ENCODE measurements around the gene FGF3.
"Not testable (repeated sequence)": the region's sequence is repeated elsewhere in the genome, so short reads cannot be mapped to it uniquely, and the experiment has no call there.

Gene FGF3

GRCh38 chr11:69788956-69789355 lies 30.3 kb downstream of the FGF3 start:
- in situ Hi-C loops (cut with HindIII; ENCODE audit: low pct_ligation_motif_present, low pct_unique_long_range_greater_than_20kb, low sequenced_read_pairs) = no loop called here

GRCh38 chr11:69787906-69788305 lies 31.3 kb downstream of the FGF3 start:
- in situ Hi-C loops (cut with HindIII; ENCODE audit: low pct_ligation_motif_present, low pct_unique_long_range_greater_than_20kb, low sequenced_read_pairs) = no loop called here
- DNase-seq = no peak

More at GRCh38 chr11:69788956-69789355, 30.3 kb downstream of the FGF3 start:
- DNase-seq = no peak

- in situ Hi-C loops (cut with HindIII; ENCODE audit: low pct_ligation_motif_present, low pct_unique_long_range_greater_than_20kb, low sequenced_read_pairs) = no loop called here
- no peak for DNase-seq
Observed at GRCh38 chr11:69787457-69787856, 31.8 kb downstream of the FGF3 start.

- in situ Hi-C loops (cut with HindIII; ENCODE audit: low pct_ligation_motif_present, low pct_unique_long_range_greater_than_20kb, low sequenced_read_pairs) = no loop called here
- DNase-seq = no peak
Observed at GRCh38 chr11:69781241-69781640, 38.0 kb downstream of the FGF3 start.

- DNase-seq = no peak
- in situ Hi-C loops (cut with HindIII; ENCODE audit: low pct_ligation_motif_present, low pct_unique_long_range_greater_than_20kb, low sequenced_read_pairs) = no loop called here
Observed at GRCh38 chr11:69778373-69778772, 40.8 kb downstream of the FGF3 start.

- DNase-seq = no peak
- in situ Hi-C loops (cut with HindIII; ENCODE audit: low pct_ligation_motif_present, low pct_unique_long_range_greater_than_20kb, low sequenced_read_pairs) = no loop called here
Observed at GRCh38 chr11:69775163-69775755, 44.0 kb downstream of the FGF3 start, which contains the start of gene FGF4. TSS of gene FGF4 (minus strand) at chr11:69775341. CDS start at chr11:69775084, 257 bp downstream.

- no peak for DNase-seq
- in situ Hi-C loops (cut with HindIII; ENCODE audit: low pct_ligation_motif_present, low pct_unique_long_range_greater_than_20kb, low sequenced_read_pairs) = no loop called here
Observed at GRCh38 chr11:69774354-69775162, 44.7 kb downstream of the FGF3 start.

GRCh38 chr11:69773626-69774353 lies 45.4 kb downstream of the FGF3 start:
- in situ Hi-C loops (cut with HindIII; ENCODE audit: low pct_ligation_motif_present, low pct_unique_long_range_greater_than_20kb, low sequenced_read_pairs) = no loop called here
- DNase-seq = no peak

- DNase-seq = no peak
- in situ Hi-C loops (cut with HindIII; ENCODE audit: low pct_ligation_motif_present, low pct_unique_long_range_greater_than_20kb, low sequenced_read_pairs) = no loop called here
Observed at GRCh38 chr11:69771466-69771865, 47.8 kb downstream of the FGF3 start.

- in situ Hi-C loops (cut with HindIII; ENCODE audit: low pct_ligation_motif_present, low pct_unique_long_range_greater_than_20kb, low sequenced_read_pairs) = no loop called here
- DNase-seq = no peak
Observed at GRCh38 chr11:69770540-69770939, 48.7 kb downstream of the FGF3 start.

GRCh38 chr11:69765498-69765995 lies 53.7 kb downstream of the FGF3 start:
- no peak for DNase-seq
- in situ Hi-C loops (cut with HindIII; ENCODE audit: low pct_ligation_motif_present, low pct_unique_long_range_greater_than_20kb, low sequenced_read_pairs) = no loop called here

GRCh38 chr11:69764918-69765317 lies 54.3 kb downstream of the FGF3 start:
- DNase-seq; in situ Hi-C loops (cut with HindIII; ENCODE audit: low pct_ligation_motif_present, low pct_unique_long_range_greater_than_20kb, low sequenced_read_pairs): not testable (repeated sequence)

- no peak for DNase-seq
- in situ Hi-C loops (cut with HindIII; ENCODE audit: low pct_ligation_motif_present, low pct_unique_long_range_greater_than_20kb, low sequenced_read_pairs) = no loop called here
Observed at GRCh38 chr11:69760319-69760718, 58.9 kb downstream of the FGF3 start.
